HK-2 (cell line): ENCODE results near the gene FOLR2.

ENCODE experiments used
- DNase-seq: peaks from one replicate; pipeline ENCODE4 v3.0.0-alpha.2; 2018; ENCODE audit not compliant: unreplicated experiment

The FOLR2 gene

DNA sequence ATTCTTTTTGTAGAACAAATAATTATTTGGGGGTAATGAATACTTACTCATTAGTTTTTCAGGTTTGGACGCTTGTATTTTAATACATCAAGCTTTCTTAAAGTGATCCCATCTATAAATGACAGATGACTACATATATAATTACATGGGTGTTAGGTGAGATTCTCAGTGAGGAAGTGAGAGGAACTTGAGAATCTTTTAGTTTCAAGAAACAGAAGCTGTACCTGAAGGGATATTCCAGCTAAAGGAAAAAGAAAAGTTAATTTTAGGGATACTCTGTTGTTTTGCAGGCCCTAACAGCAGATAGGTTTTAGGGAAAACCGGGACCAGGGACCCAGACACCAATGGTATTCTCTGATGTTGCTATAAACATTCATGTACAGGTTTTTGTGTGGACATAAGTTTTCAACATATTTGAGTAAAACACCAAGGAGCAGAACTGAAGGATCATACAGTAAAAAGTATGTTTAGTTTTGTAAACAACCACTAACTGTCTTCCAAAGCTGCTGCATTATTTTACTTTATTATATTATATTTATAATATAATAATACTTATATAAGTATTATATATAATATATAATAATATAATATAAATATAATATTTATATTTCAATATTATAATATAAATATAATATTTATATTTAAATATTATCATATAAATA is 51.5 kb downstream of the FOLR2 start:
- no peak for DNase-seq
